Measurements from ENCODE around the gene NFIA.

The NFIA gene

DNA sequence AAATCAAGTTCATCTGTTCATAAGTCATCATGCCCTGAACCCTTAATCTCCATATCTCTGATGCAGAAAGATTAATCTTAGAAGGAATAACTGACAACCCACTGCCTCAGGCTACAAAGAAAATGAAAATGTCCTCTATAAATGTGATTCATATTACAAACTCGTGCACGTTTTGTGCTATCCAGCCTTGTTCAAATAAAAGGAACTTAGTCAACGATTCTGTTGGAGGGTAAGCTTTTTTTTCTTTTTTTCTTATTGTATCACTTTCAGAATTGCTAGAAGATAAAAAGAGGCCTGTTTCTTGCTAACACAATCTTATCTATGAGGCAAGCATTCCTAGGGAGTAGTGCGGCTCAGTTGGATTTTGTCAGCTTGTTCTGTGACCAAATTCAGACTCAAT lies 414.1 kb downstream of the NFIA start:
- H3K4me3 Mint-ChIP-seq = no peak overlapping the region
- no peak overlapping the region for H3K27ac Mint-ChIP-seq
- no peaks in the 10 kb centered on the region for H3K4me1 Mint-ChIP-seq (ENCODE audit: low read depth)
- H3K36me3 Mint-ChIP-seq (ENCODE audit: low read depth) = no peaks in the 10 kb centered on the region
- H3K27me3 Mint-ChIP-seq = no peaks in the 10 kb centered on the region
- H3K9me3 Mint-ChIP-seq = no peaks in the 10 kb centered on the region

DNA sequence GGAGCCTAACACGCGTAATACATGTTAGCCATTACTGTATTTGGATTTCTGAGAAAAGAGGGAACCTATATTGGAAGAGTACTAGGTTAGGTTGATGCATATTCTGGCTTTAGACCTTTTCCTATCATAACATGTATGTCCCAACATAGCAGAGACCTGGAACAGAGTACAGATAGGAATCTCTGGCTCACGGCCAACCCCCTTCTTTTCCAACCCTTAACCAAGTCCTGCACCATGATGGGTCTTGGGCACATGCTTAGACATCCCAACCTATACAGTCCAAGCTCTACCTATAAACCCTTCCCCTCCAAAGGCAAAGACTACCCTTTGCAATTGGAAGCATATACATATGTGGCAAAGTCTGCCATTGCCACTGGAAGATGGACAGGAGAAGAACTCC lies 414.7 kb downstream of the NFIA start:
- no peak overlapping the region for H3K4me3 Mint-ChIP-seq
- H3K9me3 Mint-ChIP-seq = no peaks in the 10 kb centered on the region
- H3K36me3 Mint-ChIP-seq (ENCODE audit: low read depth) = no peaks in the 10 kb centered on the region
- no peaks in the 10 kb centered on the region for H3K4me1 Mint-ChIP-seq (ENCODE audit: low read depth)
- no peak overlapping the region for H3K27ac Mint-ChIP-seq
- no peaks in the 10 kb centered on the region for H3K27me3 Mint-ChIP-seq

DNA sequence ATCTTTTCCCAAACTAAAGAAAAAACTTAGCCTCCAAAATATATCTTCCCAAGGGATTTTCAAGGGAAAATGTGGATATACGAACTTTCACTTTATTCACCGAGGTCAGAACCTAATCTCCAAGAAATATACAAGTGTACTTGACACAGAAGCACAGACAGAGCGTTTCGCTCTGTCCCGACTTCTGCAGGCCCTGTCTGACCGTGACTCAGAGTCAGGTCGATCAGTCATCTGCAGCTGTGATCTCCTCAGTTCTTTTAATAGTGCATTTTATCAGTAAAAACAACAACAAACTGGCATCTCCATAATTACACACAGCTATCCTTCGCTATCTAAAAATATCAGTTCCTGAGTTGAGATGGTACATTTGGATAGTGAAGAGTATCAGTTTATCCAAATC lies 416.0 kb downstream of the NFIA start:
- no peaks in the 10 kb centered on the region for H3K36me3 Mint-ChIP-seq (ENCODE audit: low read depth)
- H3K9me3 Mint-ChIP-seq = no peaks in the 10 kb centered on the region
- H3K27ac Mint-ChIP-seq = no peak overlapping the region
- peaks cover 4% of the 10 kb centered on the region for H3K4me1 Mint-ChIP-seq (ENCODE audit: low read depth)
- no peaks in the 10 kb centered on the region for H3K27me3 Mint-ChIP-seq
- no peak overlapping the region for H3K4me3 Mint-ChIP-seq

DNA sequence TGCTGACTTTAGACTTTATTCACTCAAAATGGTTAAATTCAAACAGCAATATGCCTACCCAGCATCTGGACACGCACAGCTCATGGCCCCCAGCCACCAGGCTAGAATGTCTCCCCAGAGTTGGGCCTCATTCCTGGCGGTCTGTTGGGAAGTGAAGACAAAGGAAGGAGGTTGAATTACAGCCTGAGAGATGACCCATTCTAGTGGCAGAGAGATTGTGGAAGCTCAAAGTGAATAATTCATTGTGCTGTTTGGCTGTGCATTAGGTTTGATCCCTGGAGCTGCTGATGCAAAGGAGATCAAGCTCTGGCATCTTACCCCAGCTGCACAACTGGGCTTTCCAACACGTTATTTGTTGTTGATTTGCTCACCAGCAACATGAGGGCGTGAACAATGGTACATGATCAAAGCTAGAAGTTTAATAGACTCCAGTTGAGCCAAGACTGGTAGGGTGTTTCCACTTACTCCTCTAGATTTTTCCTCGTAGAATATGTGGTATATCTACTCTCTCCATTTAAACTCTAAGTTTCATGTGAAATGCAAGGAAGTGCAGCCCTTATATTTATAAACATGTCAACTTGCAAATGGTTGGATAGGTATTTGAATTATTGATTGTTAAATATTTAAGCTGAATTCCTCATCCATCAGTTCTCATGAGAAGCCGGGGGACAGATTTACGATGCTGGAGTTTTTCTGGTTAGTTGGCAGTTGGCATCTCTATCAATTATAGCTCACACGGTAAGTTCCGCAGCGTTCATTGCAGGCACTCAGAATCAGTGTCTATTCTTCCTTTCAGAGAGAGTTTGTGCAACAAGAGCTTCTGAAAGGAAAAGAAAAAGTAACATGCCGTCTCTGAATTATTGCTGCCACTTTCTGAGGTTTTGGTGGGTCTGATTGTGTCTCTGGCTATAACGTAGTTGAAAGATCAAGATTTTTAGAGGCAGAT lies 419.9 kb downstream of the NFIA start:
- Mint-ChIP-seq H3K9me3 (no peaks in the 10 kb centered on the region), H3K4me3 (no peak overlapping the region), H3K27me3 (peaks cover 3% of the 10 kb centered on the region), H3K36me3 (ENCODE audit: low read depth) (no peaks in the 10 kb centered on the region), H3K27ac (no peak overlapping the region), H3K4me1 (ENCODE audit: low read depth) (peaks cover 4% of the 10 kb centered on the region)

DNA sequence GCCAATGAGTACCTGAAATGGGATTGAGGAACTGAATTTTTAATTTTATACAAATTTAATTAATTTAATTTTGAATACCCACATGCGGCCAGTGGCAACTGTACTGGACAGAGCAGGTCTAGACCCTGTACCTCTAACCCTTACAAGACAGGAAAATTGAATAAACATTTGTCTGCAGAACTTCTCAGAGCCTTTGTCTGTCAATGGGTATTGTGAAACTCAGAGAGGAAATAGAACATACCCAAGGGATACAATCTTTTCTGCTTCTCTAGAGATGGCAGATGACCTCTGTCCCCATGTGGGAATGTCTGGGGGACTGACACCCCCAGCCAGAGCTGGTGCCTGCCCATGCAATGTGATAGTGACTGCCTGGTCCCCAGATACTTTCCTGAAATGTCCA lies 421.9 kb downstream of the NFIA start:
- H3K4me1 Mint-ChIP-seq (ENCODE audit: low read depth) = peaks cover 4% of the 10 kb centered on the region
- no peak overlapping the region for H3K27ac Mint-ChIP-seq
- H3K27me3 Mint-ChIP-seq = peaks cover 4% of the 10 kb centered on the region
- no peak overlapping the region for H3K4me3 Mint-ChIP-seq
- H3K9me3 Mint-ChIP-seq = no peaks in the 10 kb centered on the region
- no peaks in the 10 kb centered on the region for H3K36me3 Mint-ChIP-seq (ENCODE audit: low read depth)

DNA sequence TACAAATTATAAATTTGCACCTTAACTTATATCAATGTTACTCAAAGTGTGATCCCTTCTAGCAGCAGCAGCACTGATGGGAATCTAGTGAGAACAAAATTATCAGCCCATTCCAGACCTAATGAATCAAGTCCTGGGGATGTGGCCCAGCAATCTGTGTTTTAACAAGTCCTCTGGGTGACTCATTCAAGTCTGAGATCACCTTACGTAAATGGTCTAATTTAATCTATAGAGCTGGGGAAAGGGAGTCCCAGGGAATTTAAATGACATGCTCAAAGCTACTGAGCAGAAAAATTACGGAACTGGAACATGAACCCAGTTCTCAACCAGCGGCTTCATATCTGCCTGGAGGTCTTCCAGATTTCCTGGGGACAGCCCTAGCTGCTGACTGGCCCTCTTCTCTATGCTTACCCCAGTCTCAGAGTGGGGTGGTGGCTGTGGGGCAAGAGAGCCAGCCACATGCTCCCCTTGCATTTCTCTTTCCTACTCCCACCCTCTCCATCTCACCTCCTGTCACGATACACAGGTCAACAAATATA lies 422.6 kb downstream of the NFIA start:
- no peak overlapping the region for H3K4me3 Mint-ChIP-seq
- no peaks in the 10 kb centered on the region for H3K9me3 Mint-ChIP-seq

DNA sequence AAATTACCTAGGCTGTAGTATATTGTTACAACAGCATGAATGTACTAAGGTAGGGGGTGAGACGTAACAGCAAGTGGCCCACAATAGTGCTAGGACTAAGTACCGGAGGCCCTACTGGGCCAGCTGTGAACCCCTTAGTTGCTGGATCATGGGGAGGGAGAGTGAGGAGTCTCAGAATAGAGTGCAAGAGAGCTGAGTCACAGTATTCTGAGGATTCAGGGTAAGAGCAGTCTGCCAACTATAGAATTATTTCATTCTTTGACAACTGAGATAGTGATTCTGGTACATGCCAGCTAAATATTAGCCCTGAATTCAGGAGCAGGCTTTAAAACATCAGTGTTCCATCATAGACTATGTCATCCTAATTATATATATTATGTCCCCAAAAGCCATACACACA lies 423.9 kb downstream of the NFIA start:
- Mint-ChIP-seq H3K4me1 (ENCODE audit: low read depth) (peaks cover 4% of the 10 kb centered on the region), H3K4me3 (no peak overlapping the region), H3K27me3 (peaks cover 4% of the 10 kb centered on the region), H3K9me3 (no peaks in the 10 kb centered on the region), H3K36me3 (ENCODE audit: low read depth) (no peaks in the 10 kb centered on the region), H3K27ac (no peak overlapping the region)

More for the DNA sequence above, 422.6 kb downstream of the NFIA start:
- Mint-ChIP-seq H3K4me1 (ENCODE audit: low read depth) (peaks cover 4% of the 10 kb centered on the region), H3K36me3 (ENCODE audit: low read depth) (no peaks in the 10 kb centered on the region), H3K27ac (no peak overlapping the region), H3K27me3 (peaks cover 4% of the 10 kb centered on the region)

DNA sequence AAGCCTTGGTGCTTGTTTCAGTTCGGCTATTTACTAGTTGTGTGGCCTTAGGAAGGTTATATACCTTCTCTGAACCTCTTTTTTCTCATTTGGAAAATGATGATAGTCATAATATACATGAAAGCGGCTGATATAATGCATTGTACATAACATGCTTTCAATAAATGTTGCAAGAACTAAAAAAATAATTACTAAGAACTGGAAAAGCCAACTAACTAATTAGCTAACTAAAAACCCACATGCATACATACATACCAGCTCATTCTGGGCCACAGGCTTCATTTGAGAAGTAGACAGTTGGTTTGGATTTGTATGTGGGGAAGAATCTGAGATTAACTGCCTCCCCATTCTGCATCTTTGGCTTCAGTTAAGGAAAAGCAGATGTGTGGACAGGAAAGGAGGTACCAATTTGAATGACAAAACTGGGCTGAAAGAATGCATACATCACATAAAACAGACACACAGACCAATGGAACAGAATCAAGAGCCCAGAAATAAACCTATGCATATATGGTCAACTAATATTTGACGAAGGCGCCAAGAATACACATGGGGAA lies 424.7 kb downstream of the NFIA start:
- Mint-ChIP-seq H3K4me1 (ENCODE audit: low read depth) (peaks cover 4% of the 10 kb centered on the region), H3K9me3 (no peaks in the 10 kb centered on the region), H3K27ac (no peak overlapping the region), H3K27me3 (peaks cover 4% of the 10 kb centered on the region), H3K36me3 (ENCODE audit: low read depth) (no peaks in the 10 kb centered on the region), H3K4me3 (no peak overlapping the region)

All from stimulated activated naive CD8-positive, alpha-beta T cell treated with anti-CD3 and anti-CD28 coated beads, Interleukin-15, Interleukin-2, amounts not matched to agents 100 ng/mL and 50 ng/mL, for 24 hours (primary cell).